Fibroblast of peridontal ligament (primary cell): ENCODE measurements around the gene FNDC1.

Experiments
- DNase-seq: peaks from one replicate; pipeline ENCODE4 v3.0.0-alpha.2; 2010; ENCODE audit errors: extremely low read depth

The FNDC1 gene

DNA sequence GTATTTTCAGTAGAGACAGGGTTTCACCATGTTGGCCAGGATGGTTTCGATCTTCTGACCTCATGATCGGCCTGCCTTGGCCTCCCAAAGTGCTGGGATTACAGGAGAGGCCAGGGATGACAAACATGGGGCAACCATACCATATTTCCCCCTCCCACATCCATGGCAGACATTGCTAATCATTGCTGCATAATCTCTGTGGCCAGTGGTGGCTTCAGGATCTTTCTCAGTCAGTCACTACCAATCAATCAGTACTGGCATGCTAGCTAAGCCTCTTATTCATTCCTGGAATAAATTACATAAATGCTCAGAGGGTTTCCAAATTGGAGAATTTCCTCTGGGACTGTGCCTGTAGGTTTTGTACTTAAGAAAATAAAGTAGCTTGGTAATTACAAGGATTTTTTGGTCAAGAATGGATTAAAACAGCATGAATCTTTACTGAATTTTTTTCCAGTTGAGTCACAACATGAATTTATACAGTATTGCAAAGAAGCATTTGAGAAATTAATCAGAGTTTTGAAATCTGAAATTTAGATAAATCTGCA lies 138.1 kb downstream of the FNDC1 start:
- DNase-seq: peak; percentile 76

GRCh38 chr6:159308198-159308597 lies 139.0 kb downstream of the FNDC1 start:
- DNase-seq: peak; percentile 19

DNA sequence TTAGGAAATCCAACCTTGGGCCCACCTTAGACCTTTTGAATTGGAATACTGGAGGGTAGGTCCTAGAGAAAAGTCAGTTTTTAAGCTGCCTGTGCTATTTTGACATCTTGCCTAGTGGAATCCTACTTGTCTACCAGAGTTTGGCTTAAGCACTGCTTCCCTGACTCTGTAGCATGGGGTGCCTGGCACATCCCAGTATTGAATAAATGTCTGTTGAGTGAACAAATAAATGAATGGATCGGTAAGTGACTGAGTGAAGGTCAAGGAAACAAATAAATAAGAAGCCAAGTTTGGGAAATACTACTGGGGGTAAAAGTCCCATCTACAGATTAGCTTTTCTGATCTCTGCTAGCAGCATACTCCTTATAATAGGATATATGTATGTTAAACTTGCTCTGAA lies 140.5 kb downstream of the FNDC1 start:
- DNase-seq: no peak

DNA sequence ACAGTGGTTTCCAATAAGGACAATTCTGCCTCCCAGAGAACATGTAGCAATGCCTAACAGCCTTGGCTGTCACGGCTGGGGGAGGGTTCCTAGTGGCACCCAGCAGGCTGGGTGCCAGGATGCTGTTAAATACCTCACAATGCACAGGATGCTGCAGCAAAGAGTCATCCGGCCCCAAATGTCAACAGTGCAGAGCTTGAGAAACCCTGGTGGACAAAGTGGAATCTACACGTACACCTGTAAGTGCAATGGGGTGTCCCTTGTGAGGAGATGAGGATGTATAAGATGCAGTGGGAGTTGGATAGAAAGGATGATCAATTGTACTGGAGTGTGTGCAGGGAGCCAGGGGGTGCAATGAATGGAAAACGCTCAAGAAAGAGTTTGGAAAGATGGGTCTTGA lies 142.4 kb downstream of the FNDC1 start:
- DNase-seq: no peak

DNA sequence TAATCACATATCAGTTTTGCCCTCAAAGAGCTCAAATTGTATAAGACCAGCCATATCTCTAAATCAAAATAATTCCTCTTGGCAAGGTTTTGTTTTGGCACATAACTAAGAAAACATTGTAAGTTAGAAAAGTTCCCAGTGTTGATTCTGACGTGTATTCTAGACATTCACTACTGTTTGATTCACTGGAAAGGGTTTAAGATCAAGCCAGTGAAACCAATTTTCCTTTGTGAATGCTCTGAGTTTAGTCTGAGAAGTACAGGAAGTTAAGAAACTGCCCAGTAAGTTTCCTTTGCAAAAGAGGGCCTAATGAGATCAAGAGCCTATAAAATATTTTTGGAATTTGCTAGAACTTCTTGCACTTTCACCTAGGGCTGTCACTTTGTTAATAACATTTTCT lies 143.0 kb downstream of the FNDC1 start:
- peak; percentile 18 for DNase-seq

- DNase-seq: no peak
Measured at GRCh38 chr6:159313018-159313417, 143.8 kb downstream of the FNDC1 start.

GRCh38 chr6:159315562-159315961 lies 146.4 kb downstream of the FNDC1 start:
- DNase-seq: no peak

GRCh38 chr6:159317430-159317829 lies 148.2 kb downstream of the FNDC1 start:
- DNase-seq: no peak

GRCh38 chr6:159321267-159321666 lies 152.1 kb downstream of the FNDC1 start:
- no peak for DNase-seq
